Measurements from ENCODE around the gene SLC26A4.

SLC26A4 gene

DNA sequence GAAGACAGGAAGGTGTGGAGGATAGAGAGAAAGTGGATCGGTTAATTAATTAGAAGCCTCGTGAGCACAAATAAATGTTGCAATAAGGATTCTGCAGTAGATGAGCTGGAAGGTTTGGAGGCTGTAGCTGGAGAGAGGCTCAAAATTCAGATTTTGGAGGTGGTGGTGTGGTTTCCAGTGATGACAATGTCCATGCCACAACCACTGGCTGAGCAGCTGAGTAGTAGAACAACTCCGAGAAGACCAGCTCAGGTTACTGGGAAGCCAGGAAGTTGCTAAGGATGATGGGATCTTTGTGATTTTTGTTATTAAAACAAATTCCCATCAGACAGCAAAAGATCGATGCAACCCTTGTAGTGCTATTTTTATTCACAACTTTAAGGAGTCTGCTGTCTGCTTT, 7.7 kb downstream of the SLC26A4 start:
- Mint-ChIP-seq H3K27ac (no peak overlapping the region), H3K4me1 (ENCODE audit: low read depth) (peaks cover 7% of the 10 kb centered on the region), H3K27me3 (ENCODE audit: low read depth) (no peaks in the 10 kb centered on the region)

DNA sequence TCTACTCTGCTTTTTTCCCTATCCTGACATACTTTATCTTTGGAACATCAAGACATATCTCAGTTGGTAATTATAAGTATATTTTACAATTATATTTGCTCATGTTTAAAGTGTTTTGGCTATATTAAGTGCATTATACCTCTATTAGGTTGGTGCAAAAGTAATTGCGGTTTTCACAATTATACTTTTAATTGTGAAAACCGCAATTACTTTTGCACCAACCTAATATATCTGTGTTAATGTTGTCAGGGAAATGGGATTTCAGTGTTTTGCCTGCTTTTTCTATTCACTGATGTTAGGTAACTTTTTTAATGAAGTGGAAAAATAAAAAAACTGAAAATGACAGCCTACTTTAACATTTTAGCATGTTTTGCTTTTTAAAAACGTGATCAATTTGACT, 11.6 kb downstream of the SLC26A4 start:
- no peak for DNase-seq (ENCODE audit: low spot score)
- H3K27me3 Mint-ChIP-seq (ENCODE audit: low read depth): no peaks in the 10 kb centered on the region
- no peak overlapping the region for H3K4me3 Mint-ChIP-seq
- peaks cover 12% of the 10 kb centered on the region for H3K36me3 Mint-ChIP-seq (ENCODE audit: low read depth)
- H3K4me1 Mint-ChIP-seq (ENCODE audit: low read depth): peaks cover 9% of the 10 kb centered on the region
- H3K27ac Mint-ChIP-seq: no peak overlapping the region
- H3K9me3 Mint-ChIP-seq: no peaks in the 10 kb centered on the region

More for the DNA sequence above, 7.7 kb downstream of the SLC26A4 start:
- no peaks in the 10 kb centered on the region for H3K9me3 Mint-ChIP-seq
- H3K4me3 Mint-ChIP-seq: no peak overlapping the region
- no peak for DNase-seq (ENCODE audit: low spot score)
- H3K36me3 Mint-ChIP-seq (ENCODE audit: low read depth): peaks cover 5% of the 10 kb centered on the region

DNA sequence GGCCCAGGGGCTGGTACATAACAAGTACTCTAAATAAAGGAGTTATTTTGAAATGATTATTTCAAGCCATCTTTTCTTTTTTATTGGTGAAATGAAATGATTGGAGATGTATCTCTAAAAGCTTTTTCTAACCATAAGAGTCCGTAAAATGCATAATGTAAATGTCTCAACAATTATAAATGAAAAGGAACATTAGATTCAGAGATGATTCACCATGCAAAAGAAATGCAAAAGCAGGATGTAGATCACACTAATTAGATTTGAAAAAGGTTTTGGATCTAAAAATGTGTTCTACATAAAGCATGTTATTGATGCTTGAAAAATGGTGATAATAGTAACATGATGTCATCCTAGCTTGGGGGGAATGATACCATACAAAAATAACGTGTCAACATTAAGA, 15.6 kb downstream of the SLC26A4 start:
- peaks cover 10% of the 10 kb centered on the region for H3K4me1 Mint-ChIP-seq (ENCODE audit: low read depth)
- no peak overlapping the region for H3K27ac Mint-ChIP-seq
- H3K4me3 Mint-ChIP-seq: no peak overlapping the region
- no peaks in the 10 kb centered on the region for H3K9me3 Mint-ChIP-seq
- no peak for DNase-seq (ENCODE audit: low spot score)
- no peaks in the 10 kb centered on the region for H3K27me3 Mint-ChIP-seq (ENCODE audit: low read depth)
- H3K36me3 Mint-ChIP-seq (ENCODE audit: low read depth): peaks cover 14% of the 10 kb centered on the region

DNA sequence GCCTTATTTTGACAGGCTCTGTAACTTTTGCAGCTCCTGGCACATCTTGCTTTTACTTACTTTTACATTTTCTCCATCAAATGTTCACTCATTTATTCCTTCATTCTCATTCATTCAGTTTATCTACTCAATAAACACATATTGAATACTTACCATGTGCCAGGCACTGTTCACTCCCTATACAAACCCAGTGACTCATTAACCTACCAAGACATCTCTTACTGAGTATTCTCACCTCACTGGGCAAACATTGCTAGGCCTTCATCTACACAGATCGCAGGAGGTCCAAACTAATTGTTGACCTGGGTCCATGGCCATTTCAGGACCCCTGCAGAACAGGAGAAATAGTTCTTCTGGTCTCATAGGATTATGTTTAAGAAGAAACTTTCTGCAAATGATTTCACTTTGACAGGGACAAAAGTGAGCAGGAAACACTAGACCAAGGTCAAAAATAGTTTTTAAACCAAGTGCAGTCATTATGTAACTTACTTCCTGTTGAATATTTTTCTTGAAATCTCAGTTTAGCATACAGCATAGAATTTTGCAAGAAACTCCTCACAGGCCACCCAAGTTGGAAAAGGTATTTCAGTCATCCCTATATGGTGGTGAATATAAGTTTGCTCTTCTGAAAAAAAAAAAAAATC, 17.6 kb downstream of the SLC26A4 start:
- Mint-ChIP-seq H3K9me3 (no peaks in the 10 kb centered on the region), H3K27ac (no peak overlapping the region), H3K4me1 (ENCODE audit: low read depth) (peaks cover 10% of the 10 kb centered on the region), H3K36me3 (ENCODE audit: low read depth) (peaks cover 11% of the 10 kb centered on the region), H3K4me3 (no peak overlapping the region), H3K27me3 (ENCODE audit: low read depth) (no peaks in the 10 kb centered on the region)
- no peak for DNase-seq (ENCODE audit: low spot score)

DNA sequence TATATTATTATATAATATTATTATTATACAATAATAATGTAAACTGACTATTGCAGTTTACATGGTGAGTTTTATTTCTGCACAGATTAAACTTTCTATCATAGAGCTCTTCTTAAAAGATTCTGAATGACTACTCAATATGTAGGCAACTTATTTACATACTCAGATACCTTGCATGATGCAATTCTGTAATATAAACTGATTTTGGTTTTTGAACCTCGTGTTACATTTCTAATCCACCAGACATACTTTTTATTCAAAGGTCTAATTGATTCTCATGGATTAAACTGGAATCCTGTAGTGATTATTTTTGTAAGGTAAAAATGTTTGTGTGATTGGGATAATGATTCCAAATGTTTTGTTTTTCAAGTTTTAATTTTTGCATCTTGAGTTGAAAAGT, 19.9 kb downstream of the SLC26A4 start:
- no peak for DNase-seq (ENCODE audit: low spot score)
- Mint-ChIP-seq H3K27ac (no peak overlapping the region), H3K4me1 (ENCODE audit: low read depth) (peaks cover 16% of the 10 kb centered on the region), H3K9me3 (no peaks in the 10 kb centered on the region), H3K4me3 (no peak overlapping the region), H3K27me3 (ENCODE audit: low read depth) (no peaks in the 10 kb centered on the region), H3K36me3 (ENCODE audit: low read depth) (peaks cover 5% of the 10 kb centered on the region)

DNA sequence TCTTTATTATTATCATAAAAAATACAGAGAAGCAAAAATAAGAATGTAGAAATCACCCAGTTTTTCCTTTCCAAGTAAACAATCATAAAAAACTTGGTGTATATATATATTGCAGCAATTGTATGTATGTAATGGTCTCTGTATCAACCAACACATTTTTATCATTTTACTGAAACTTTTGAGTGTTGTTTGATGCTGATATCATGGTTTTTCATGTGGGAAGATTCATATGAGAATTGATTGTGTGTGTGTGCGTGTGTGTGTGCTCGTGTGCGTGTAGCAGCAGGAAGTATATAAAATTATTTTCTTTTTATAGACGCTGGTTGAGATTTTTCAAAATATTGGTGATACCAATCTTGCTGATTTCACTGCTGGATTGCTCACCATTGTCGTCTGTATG, 22.3 kb downstream of the SLC26A4 start:
- Mint-ChIP-seq H3K27ac (no peak overlapping the region), H3K4me1 (ENCODE audit: low read depth) (peaks cover 22% of the 10 kb centered on the region), H3K27me3 (ENCODE audit: low read depth) (no peaks in the 10 kb centered on the region), H3K36me3 (ENCODE audit: low read depth) (peaks cover 2% of the 10 kb centered on the region), H3K9me3 (no peaks in the 10 kb centered on the region), H3K4me3 (no peak overlapping the region)
- DNase-seq (ENCODE audit: low spot score): no peak

DNA sequence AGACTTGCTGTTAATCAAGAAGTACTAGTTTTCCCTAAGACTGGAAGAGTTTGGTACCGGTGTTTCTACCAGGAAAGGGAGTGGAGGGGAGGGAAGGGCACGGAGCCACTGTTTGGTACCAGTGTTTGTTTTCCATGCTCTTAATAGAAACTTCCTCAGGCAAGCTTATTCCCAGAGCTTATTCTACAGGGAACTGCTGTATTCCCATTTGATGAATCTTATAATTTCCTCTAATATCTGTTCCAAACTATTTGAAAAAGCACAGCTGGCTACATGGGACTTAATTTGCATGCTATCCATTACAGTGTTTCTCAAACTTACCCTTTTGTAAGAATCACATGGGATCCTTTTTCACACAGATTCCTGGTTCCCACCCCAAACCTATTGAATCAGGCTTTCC, 23.7 kb downstream of the SLC26A4 start:
- Mint-ChIP-seq H3K9me3 (no peaks in the 10 kb centered on the region), H3K36me3 (ENCODE audit: low read depth) (no peaks in the 10 kb centered on the region)

DNA sequence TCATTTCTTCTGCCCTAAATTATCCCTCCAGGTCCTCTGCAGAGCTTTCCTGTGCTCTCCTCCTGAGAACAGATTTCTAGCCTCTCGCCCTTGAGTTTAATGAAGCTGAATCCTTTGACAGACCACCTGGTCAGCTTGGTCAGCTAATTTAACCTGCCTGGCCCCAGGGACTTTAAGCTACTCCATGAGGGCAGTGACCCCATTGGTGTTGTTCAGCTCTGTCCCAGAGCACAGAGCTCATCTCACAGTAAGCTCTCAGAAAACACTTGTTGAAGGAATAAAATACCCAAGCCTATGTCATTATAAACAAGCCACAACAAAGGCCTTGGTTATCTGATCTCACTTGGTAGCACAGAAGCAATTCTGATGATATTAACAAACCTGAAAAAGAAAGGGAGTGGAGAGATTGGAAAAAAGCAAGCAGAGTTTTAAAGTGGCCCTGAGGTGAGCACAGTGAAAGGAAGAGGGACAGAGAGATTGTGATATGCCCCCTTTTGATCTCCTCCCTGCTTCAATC, 24.4 kb downstream of the SLC26A4 start:
- Mint-ChIP-seq H3K36me3 (ENCODE audit: low read depth) (no peaks in the 10 kb centered on the region), H3K4me1 (ENCODE audit: low read depth) (peaks cover 14% of the 10 kb centered on the region), H3K4me3 (no peak overlapping the region), H3K9me3 (no peaks in the 10 kb centered on the region), H3K27ac (peak overlapping the region; percentile 54), H3K27me3 (ENCODE audit: low read depth) (no peaks in the 10 kb centered on the region)
- no peak for DNase-seq (ENCODE audit: low spot score)

More for the DNA sequence above, 23.7 kb downstream of the SLC26A4 start:
- Mint-ChIP-seq H3K4me3 (no peak overlapping the region), H3K4me1 (ENCODE audit: low read depth) (peaks cover 14% of the 10 kb centered on the region), H3K27ac (no peak overlapping the region), H3K27me3 (ENCODE audit: low read depth) (no peaks in the 10 kb centered on the region)
- DNase-seq (ENCODE audit: low spot score): no peak

DNA sequence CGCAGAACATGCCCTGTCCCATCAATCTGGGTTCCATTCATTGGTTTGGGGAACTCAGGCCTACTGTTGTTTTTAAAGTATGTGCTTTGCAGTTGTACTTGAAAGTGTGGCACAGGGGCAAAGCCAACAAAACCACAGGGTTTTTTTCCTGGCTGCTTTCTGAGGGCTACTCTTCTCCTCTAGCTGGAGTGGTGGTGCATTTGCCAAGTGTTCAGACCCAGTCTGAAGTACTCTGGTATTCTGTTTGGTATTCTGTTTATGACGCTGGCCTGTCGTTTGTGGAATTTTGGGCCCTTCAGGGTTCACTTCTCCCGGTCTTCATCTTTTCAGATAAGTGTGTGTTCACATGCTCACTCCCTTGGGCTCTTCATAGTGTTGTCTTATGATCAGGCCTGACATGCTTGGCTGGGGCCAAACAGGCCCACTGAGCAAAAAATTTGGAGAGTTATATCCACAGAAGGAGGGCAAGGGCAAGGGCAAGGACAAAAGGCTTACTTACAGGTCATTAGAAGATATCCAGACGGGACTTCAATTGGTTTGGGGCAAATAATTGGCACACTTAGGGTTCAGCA, 26.3 kb downstream of the SLC26A4 start:
- H3K9me3 Mint-ChIP-seq: no peaks in the 10 kb centered on the region
- DNase-seq (ENCODE audit: low spot score): no peak
- no peaks in the 10 kb centered on the region for H3K36me3 Mint-ChIP-seq (ENCODE audit: low read depth)

DNA sequence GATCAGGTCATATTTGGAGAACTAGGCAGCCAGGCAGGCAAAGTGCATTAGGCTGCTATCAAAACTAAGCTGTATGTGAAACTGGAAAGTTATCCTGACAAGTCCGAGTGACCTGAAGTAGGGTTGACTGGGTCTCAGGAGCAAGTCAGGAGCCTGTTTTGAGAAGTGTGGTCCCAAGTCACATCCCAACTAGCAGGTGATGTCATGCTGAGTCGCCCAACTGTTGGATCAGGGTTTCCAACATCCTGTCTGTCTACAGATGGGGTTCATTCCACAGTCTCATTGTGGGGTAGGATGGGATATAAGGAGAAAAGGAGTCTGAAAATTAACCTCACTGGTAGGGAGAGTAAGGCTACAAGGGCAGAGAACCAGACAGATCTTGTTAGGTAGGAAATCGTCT, 27.0 kb downstream of the SLC26A4 start:
- Mint-ChIP-seq H3K27ac (no peak overlapping the region), H3K4me1 (ENCODE audit: low read depth) (peaks cover 14% of the 10 kb centered on the region), H3K4me3 (no peak overlapping the region), H3K27me3 (ENCODE audit: low read depth) (no peaks in the 10 kb centered on the region), H3K36me3 (ENCODE audit: low read depth) (no peaks in the 10 kb centered on the region), H3K9me3 (no peaks in the 10 kb centered on the region)
- no peak for DNase-seq (ENCODE audit: low spot score)

More for the DNA sequence above, 26.3 kb downstream of the SLC26A4 start:
- no peaks in the 10 kb centered on the region for H3K27me3 Mint-ChIP-seq (ENCODE audit: low read depth)
- H3K27ac Mint-ChIP-seq: no peak overlapping the region
- no peak overlapping the region for H3K4me3 Mint-ChIP-seq
- H3K4me1 Mint-ChIP-seq (ENCODE audit: low read depth): peaks cover 14% of the 10 kb centered on the region

DNA sequence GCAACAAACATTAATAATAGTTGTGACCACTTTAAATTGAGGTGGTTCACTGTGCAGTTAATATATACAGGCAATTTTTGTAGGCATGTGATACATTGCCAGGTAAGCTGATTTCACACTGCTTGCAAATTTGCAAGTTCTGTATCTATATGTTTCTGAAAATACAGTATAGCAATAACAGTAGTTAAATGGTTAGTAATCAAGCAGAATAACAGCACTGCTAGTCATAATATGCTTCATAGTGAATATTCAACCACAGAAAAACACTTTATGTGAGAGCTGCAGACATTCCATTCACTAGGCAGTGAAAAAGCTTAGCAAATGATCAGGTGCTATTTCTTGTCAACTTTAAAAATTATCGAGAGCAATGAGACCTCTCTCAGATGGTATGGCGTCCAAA, 28.9 kb downstream of the SLC26A4 start:
- Mint-ChIP-seq H3K36me3 (ENCODE audit: low read depth) (no peaks in the 10 kb centered on the region), H3K27ac (no peak overlapping the region), H3K4me3 (no peak overlapping the region), H3K9me3 (no peaks in the 10 kb centered on the region), H3K27me3 (ENCODE audit: low read depth) (no peaks in the 10 kb centered on the region), H3K4me1 (ENCODE audit: low read depth) (peaks cover 14% of the 10 kb centered on the region)
- DNase-seq (ENCODE audit: low spot score): no peak

DNA sequence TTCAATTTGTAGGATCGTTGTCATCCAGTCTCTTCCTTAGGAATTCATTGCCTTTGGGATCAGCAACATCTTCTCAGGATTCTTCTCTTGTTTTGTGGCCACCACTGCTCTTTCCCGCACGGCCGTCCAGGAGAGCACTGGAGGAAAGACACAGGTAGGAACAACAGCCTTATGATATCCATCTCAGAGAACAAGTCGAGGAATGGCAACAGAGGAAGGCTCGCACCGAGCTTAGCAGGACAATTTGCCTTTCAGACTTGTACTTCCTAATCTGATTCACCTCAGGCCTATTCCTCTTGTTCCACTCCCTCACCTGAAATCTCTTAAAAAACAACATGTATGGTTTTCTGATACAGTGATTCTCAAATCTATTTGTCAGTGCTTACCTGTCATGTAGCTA, 29.5 kb downstream of the SLC26A4 start:
- no peaks in the 10 kb centered on the region for H3K9me3 Mint-ChIP-seq
- H3K27me3 Mint-ChIP-seq (ENCODE audit: low read depth): no peaks in the 10 kb centered on the region
- H3K4me3 Mint-ChIP-seq: no peak overlapping the region

DNA sequence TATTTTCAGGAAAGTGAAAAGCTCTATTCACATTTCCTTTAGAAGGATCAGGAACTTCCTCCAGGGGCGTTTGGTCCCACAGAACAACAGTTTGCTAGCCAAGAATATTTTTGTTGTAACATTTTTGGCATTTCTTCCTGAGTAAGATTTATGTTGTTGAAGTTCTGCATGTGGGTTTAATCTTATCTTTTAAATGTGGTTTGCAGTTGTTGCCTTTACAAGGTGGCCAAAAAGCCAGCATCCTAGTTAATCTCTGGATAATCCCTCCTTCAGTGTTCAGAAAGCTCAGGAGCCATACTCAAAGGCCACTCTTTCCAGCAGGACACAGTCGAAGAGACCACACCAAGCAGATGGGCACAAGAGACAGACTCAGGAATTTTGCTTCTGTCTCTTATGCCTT, 30.0 kb downstream of the SLC26A4 start:
- Mint-ChIP-seq H3K9me3 (no peaks in the 10 kb centered on the region), H3K36me3 (ENCODE audit: low read depth) (no peaks in the 10 kb centered on the region), H3K27ac (no peak overlapping the region), H3K27me3 (ENCODE audit: low read depth) (no peaks in the 10 kb centered on the region), H3K4me3 (no peak overlapping the region), H3K4me1 (ENCODE audit: low read depth) (peaks cover 5% of the 10 kb centered on the region)
- no peak for DNase-seq (ENCODE audit: low spot score)

More for the DNA sequence above, 29.5 kb downstream of the SLC26A4 start:
- no peak for DNase-seq (ENCODE audit: low spot score)
- Mint-ChIP-seq H3K36me3 (ENCODE audit: low read depth) (no peaks in the 10 kb centered on the region), H3K4me1 (ENCODE audit: low read depth) (peaks cover 10% of the 10 kb centered on the region), H3K27ac (no peak overlapping the region)

DNA sequence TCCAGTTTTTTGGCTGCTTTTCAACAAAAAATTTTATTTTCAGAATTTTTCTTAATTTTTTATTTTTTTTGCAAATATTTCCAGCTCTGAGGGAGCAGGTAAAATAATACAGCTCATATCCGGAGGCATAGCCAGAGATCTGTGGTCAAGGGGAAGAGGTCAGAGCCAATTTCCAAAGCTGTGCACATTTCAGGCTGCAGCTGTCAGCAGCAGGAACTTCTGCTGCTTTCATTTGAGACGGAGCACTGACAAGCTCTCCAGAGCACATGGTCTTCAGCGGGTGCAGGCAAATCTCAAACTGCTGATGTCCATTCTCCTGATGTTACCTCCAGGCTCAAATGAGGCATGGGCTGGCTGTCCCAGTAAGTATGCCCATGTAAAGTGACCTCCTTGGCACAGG, 31.1 kb downstream of the SLC26A4 start:
- no peak overlapping the region for H3K27ac Mint-ChIP-seq
- H3K36me3 Mint-ChIP-seq (ENCODE audit: low read depth): no peaks in the 10 kb centered on the region
- DNase-seq (ENCODE audit: low spot score): no peak

DNA sequence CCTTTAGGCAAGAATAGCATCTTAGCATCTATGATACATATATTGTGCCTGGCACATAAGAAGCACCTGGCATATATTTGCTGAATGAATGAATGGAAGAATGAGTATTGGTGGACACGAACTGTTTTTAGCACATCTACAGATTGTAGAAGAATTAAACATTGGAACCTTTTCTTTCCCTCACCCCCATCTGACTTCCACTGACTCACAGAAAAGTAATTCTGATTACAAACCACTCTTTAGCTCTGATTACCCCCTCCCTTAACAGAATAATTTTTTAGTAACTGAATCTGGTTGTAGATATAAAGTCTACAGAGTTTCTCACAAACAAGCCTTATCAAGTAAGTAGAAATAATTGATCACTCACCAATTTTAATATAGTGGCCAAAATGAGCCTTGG, 31.9 kb downstream of the SLC26A4 start:
- H3K27ac Mint-ChIP-seq: no peak overlapping the region
- H3K36me3 Mint-ChIP-seq (ENCODE audit: low read depth): no peaks in the 10 kb centered on the region
- H3K4me3 Mint-ChIP-seq: no peak overlapping the region
- H3K4me1 Mint-ChIP-seq (ENCODE audit: low read depth): no peaks in the 10 kb centered on the region
- DNase-seq (ENCODE audit: low spot score): no peak
- H3K27me3 Mint-ChIP-seq (ENCODE audit: low read depth): no peaks in the 10 kb centered on the region
- no peaks in the 10 kb centered on the region for H3K9me3 Mint-ChIP-seq

More for the DNA sequence above, 31.1 kb downstream of the SLC26A4 start:
- no peaks in the 10 kb centered on the region for H3K9me3 Mint-ChIP-seq
- no peaks in the 10 kb centered on the region for H3K4me1 Mint-ChIP-seq (ENCODE audit: low read depth)
- no peak overlapping the region for H3K4me3 Mint-ChIP-seq
- no peaks in the 10 kb centered on the region for H3K27me3 Mint-ChIP-seq (ENCODE audit: low read depth)
